HCT116 (cell line): Measurements from ENCODE around the gene GATAD2A. TPM values are rescaled to one million over a fixed set of nuclear protein-coding genes. Genes with fewer than 3 reads are reported as not detected.
"Not testable (repeated sequence)": the region's sequence is repeated elsewhere in the genome, so short reads cannot be mapped to it uniquely, and the experiment has no call there.

Experiments
- ATAC-seq: fragments of 200-7000 bp; cut with Tn5 transposase; 2 replicates; pipeline ENCODE4 v1.9.1; 2020; ENCODE audit warnings: mild to moderate bottlenecking, moderate library complexity
- BruUV-seq: library from RNA; stranded (reverse); fragments of 400-500 nt; replicated peaks from 2 replicates; lab custom pipeline; 2021; lab: Mats Ljungman, UMichigan
- CTCF ChIA-PET: fragments of 300-600 bp; sonication (Branson Sonifier 250); formaldehyde crosslinking; loops from one replicate; lab custom pipeline; 2021; ENCODE audit warnings: antibody characterized with exemption; lab: Charles Lee
- POLR2A ChIA-PET: fragments of 300-600, 350-600 bp; sonication (Branson Sonifier 250); formaldehyde crosslinking; loops from one replicate; lab custom pipeline; 2021; ENCODE audit warnings: antibody characterized with exemption; lab: Charles Lee
- RAD21 ChIA-PET, 2 experiments: fragments of 300-600 bp; sonication (Branson Sonifier 250); formaldehyde crosslinking; loops; one replicate each; lab custom pipeline; 2023; ENCODE audit warnings: low total read pairs in 2 of 2; ENCODE audit not compliant: uncharacterized antibody in 2 of 2, unreplicated experiment in 2 of 2, low non-redundant PET in 1 of 2; lab: Charles Lee
- DNase-seq: peaks from one replicate; pipeline ENCODE4 v3.0.0-alpha.2; 2010; ENCODE audit warnings: low read depth, low spot score
- H2AFZ ChIP-seq: fragments of 200-600 bp; shearing (Covaris generic), sonication (generic); 2 replicates; pipeline ENCODE4 v1.6.1; 2017; ENCODE audit warnings: low read depth, mixed run types, mixed read lengths, antibody characterized with exemption, low read length; ENCODE audit not compliant: poor library complexity, severe bottlenecking
- H3K27ac ChIP-seq: 2 replicates; pipeline ENCODE4 v1.5.1; 2012; ENCODE audit warnings: low read depth, low read length
- H3K27me3 ChIP-seq: fragments of 200-600 bp; sonication (generic); 2 replicates; pipeline ENCODE4 v1.6.1; 2016; ENCODE audit warnings: mixed run types, low read length, mixed read lengths; ENCODE audit not compliant: insufficient read depth
- H3K36me3 ChIP-seq, 2 experiments: fragments of 200-500 bp in 1 of 2; fragments of 200-600 bp in 1 of 2; sonication (Bioruptor generic) in 1 of 2; sonication (generic) in 1 of 2; 2 replicates each; pipeline versions ENCODE4 v1.5.1 to v1.6.1; 2014 to 2016; ENCODE audit warnings: low read length in 2 of 2, inconsistent platforms in 1 of 2, mixed read lengths in 1 of 2, mixed run types in 1 of 2; ENCODE audit not compliant: insufficient read depth in 2 of 2, control insufficient read depth in 1 of 2
- H3K4me1 ChIP-seq, 2 experiments: fragments of 200-600 bp in 1 of 2; sonication (generic) in 1 of 2; 2 replicates each; pipeline versions ENCODE4 v1.5.1 to v1.6.1; 2012 to 2017; ENCODE audit warnings: low read length in 2 of 2, inconsistent platforms in 1 of 2, mild to moderate bottlenecking in 1 of 2, mixed read lengths in 1 of 2, mixed run types in 1 of 2, moderate library complexity in 1 of 2; ENCODE audit not compliant: insufficient read depth in 2 of 2, control insufficient read depth in 1 of 2
- H3K4me2 ChIP-seq: fragments of 200-600 bp; sonication (generic); 2 replicates; pipeline ENCODE4 v1.6.1; 2017; ENCODE audit warnings: mixed run types, low read length, mixed read lengths
- H3K4me3 ChIP-seq, 2 experiments: fragments of 200-600 bp in 1 of 2; sonication (generic) in 1 of 2; replicated peaks in 1 of 2; 2 replicates each; pipeline ENCODE4 v1.5.1; 2011 to 2016; ENCODE audit warnings: low read length in 2 of 2, control low read depth in 1 of 2, low read depth in 1 of 2, mild to moderate bottlenecking in 1 of 2, mixed read lengths in 1 of 2, mixed run types in 1 of 2
- H3K79me2 ChIP-seq: fragments of 200-600 bp; sonication (generic); 2 replicates; pipeline ENCODE4 v1.6.1; 2017; ENCODE audit warnings: mild to moderate bottlenecking, mixed run types, low read length, moderate library complexity, mixed read lengths; ENCODE audit not compliant: insufficient read depth
- H3K9ac ChIP-seq: fragments of 200-600 bp; sonication (generic); 2 replicates; pipeline ENCODE4 v1.6.1; 2016; ENCODE audit warnings: low read length, mixed read lengths
- H3K9me2 ChIP-seq: fragments of 200-600 bp; sonication (generic), shearing (Covaris generic); 2 replicates; pipeline ENCODE4 v1.6.1; 2017; ENCODE audit warnings: mixed run types, mild to moderate bottlenecking, moderate library complexity; ENCODE audit not compliant: insufficient read depth
- H3K9me3 ChIP-seq, 2 experiments: fragments of 200-500 bp in 1 of 2; fragments of 200-600 bp in 1 of 2; sonication (Bioruptor generic) in 1 of 2; sonication (generic) in 1 of 2; 2 replicates each; pipeline ENCODE4 v1.6.1; 2014 to 2017; ENCODE audit warnings: low read length in 2 of 2, mixed read lengths in 2 of 2, inconsistent platforms in 1 of 2, low read depth in 1 of 2, mild to moderate bottlenecking in 1 of 2, mixed run types in 1 of 2, moderate library complexity in 1 of 2; ENCODE audit not compliant: control insufficient read depth in 1 of 2, insufficient read depth in 1 of 2
- H4K20me1 ChIP-seq: fragments of 200-600 bp; sonication (generic), shearing (Covaris generic); 2 replicates; pipeline ENCODE4 v1.6.1; 2017; ENCODE audit warnings: mixed run types, mild to moderate bottlenecking, moderate library complexity; ENCODE audit not compliant: insufficient read depth
- YY1 ChIP-seq: IDR thresholded peaks from 2 replicates; pipeline ENCODE4 v1.6.1; 2011; ENCODE audit warnings: low read length, low read depth, moderate library complexity, mild to moderate bottlenecking; ENCODE audit not compliant: insufficient replicate concordance; ENCODE audit errors: extremely low read depth
- intact Hi-C: fragments of 100-400 bp; cut with micrococcal nuclease; formaldehyde crosslinking; loops from 2 replicates; pipeline ENCODE4 v1.10.0; 2022
- total RNA-seq: library from RNA; stranded (reverse); gene quantifications from one replicate; pipeline ENCODE4 v1.2.1, GENCODE V29; 2021; ENCODE audit not compliant: unreplicated experiment

GATAD2A gene
- total RNA-seq, 1 experiment from 2014 or later = 130 TPM

DNA sequence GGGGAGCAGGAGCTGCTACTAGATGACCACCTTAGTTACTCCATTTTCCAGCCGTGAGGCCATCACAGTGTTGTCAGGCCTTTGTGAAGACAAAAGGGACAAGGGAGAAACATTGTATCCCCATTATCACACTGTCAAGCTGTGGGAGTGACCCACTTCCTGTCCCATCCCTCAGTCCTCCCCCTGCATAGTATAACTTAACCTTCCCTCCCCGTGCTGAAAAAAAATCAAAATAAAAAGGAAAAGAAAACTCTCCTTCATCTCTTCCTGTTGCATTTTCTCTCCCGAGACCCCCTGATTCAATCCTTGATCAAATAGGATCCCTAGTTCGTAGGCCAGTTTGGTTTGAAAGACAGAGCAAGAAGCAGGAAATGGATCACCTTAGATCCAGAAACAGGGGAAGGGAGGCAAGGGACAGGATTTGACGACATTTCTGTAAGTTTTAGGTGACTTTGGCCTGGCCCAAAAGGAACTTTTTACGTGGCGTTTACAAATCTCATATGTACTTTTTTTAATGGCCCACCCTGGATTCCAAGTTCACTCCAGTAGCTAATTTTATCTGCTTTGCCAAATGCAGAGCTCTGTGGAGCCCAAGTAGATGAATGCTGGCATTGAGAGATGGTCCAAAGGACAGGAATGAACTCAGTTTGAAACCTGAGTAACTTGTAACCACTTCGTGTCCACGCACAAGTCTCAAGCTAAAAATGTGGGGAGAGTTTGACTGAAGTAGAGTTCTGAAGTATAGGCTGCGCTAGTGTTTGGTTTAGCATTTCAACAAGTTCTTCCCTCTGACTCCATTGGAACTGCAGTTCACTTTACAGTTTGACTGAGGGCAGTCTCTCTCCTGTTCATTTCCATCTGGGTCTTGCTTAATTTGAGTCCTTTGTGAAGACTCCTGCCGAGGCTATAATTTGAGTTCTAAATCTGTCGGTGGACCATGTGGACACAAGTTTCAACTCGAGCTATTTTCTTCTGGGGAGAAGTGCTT lies 16.6 kb upstream of the GATAD2A start:
- H2AFZ ChIP-seq = no peak overlapping the region
- no peaks in the 10 kb centered on the region for H3K36me3 ChIP-seq
- H3K27me3 ChIP-seq = no peaks in the 10 kb centered on the region
- RAD21 ChIA-PET = no interaction called here
- no peaks in the 10 kb centered on the region for H4K20me1 ChIP-seq
- H3K4me2 ChIP-seq = no peak overlapping the region
- no peak overlapping the region for H3K4me3 ChIP-seq
- no peaks in the 10 kb centered on the region for H3K9me3 ChIP-seq
- H3K79me2 ChIP-seq = peaks cover 76% of the 10 kb centered on the region
- peaks cover 13 to 23% of the 10 kb centered on the region in 2 experiments for H3K4me1 ChIP-seq
- DNase-seq = no peak
- intact Hi-C loops = no loop called here
- H3K27ac ChIP-seq = no peak overlapping the region
- no peak for ATAC-seq
- no peaks in the 10 kb centered on the region for H3K9me2 ChIP-seq
- POLR2A ChIA-PET = no interaction called here
- TSS peak; percentile 20 for BruUV-seq
- TF ChIP-seq YY1 = no peak
- CTCF ChIA-PET = no interaction called here
- no peak overlapping the region for H3K9ac ChIP-seq

DNA sequence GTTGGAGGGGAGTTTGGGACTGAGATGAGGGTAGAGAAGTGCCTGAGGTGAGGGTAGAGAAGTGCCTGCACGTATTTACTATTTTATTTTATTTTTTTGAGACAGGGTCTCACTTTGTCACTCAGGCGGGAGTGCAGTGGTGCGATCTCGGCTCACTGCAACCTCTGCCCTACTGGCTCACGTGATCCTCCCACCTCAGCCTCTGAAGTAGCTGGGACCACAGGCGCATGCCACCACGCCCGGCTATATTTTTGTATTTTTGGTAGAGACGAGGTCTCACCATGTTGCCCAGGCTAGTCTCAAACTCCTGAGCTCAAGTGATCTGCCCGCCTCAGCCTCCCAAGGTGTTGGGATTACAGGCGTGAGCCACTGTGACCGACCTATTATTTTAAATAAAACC lies 15.8 kb upstream of the GATAD2A start:
- DNase-seq, H3K9ac ChIP-seq, ATAC-seq, BruUV-seq, H3K27me3 ChIP-seq, POLR2A ChIA-PET, H3K9me2 ChIP-seq, H3K9me3 ChIP-seq, H3K4me2 ChIP-seq, CTCF ChIA-PET, RAD21 ChIA-PET, H3K36me3 ChIP-seq, H4K20me1 ChIP-seq, intact Hi-C loops, H3K4me3 ChIP-seq, H2AFZ ChIP-seq, H3K27ac ChIP-seq: not testable (repeated sequence)
- H3K79me2 ChIP-seq = peaks cover 84% of the 10 kb centered on the region
- H3K4me1 ChIP-seq = peaks cover 19 to 29% of the 10 kb centered on the region in 2 experiments

DNA sequence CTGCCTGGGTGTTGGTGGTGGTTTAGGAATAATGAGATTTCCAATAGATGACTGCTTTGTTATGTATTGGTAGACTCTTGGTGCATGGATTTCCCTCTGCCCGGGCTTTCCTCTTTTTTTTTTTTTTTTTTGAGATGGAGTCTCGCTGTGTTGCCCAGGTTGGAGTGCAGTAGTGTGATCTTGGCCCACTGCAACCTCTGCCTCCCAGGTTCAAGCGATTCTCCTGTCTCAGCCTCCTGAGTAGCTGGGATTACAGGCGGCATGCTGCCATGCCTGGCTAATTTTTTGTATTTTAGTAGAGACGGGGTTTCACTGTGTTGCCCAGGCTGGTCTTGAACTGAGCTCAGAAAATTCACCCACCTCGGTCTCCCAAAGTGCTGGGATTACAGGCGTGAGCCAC lies 11.1 kb upstream of the GATAD2A start:
- intact Hi-C loops, H3K36me3 ChIP-seq, H3K9ac ChIP-seq, H4K20me1 ChIP-seq, H3K27me3 ChIP-seq, H3K4me3 ChIP-seq, POLR2A ChIA-PET, ATAC-seq, BruUV-seq, H3K9me3 ChIP-seq, RAD21 ChIA-PET, DNase-seq, H3K9me2 ChIP-seq, CTCF ChIA-PET, H2AFZ ChIP-seq: not testable (repeated sequence)
- Histone ChIP-seq H3K4me1 (peaks cover 11 to 17% of the 10 kb centered on the region in 2 experiments; a peak in 3 of 4 replicates), H3K4me2 (peak overlapping the region; percentile 51), H3K27ac (peak overlapping the region; percentile 39; the same call in 1 of the 2 replicates), H3K79me2 (peaks cover 89% of the 10 kb centered on the region)
